Stomach (tissue), 4 donors: Measurements from ENCODE around the gene ERVFRD-1.
A peak's percentile ranks its signal among the peaks of the same experiment; 100 is the strongest.

Experiments
- EP300 ChIP-seq: sonication (generic); formaldehyde crosslinking; IDR thresholded peaks from one replicate; pipeline ENCODE4 v1.6.1; 2017; ENCODE audit warnings: antibody characterized with exemption
- POLR2A ChIP-seq, 4 donors: fragments of 450-650 bp; IDR thresholded peaks; one replicate each; pipeline ENCODE4 v1.6.1; 2016; ENCODE audit warnings: antibody characterized with exemption in 4 of 4, control low read depth in 2 of 4, mild to moderate bottlenecking in 1 of 4, moderate library complexity in 1 of 4
- POLR2AphosphoS5 ChIP-seq, 3 donors: sonication (generic); formaldehyde crosslinking; IDR thresholded peaks; one replicate each; pipeline ENCODE4 v1.6.1; 2016; ENCODE audit warnings: antibody characterized with exemption in 3 of 3
- TF ChIP-seq, protein P1 (sequence below), 7 experiments: fragments of 450-650 bp in 4 of 7; fragments of 200-600 bp in 3 of 7; sonication (generic) in 3 of 7; IDR thresholded peaks; one replicate each; pipeline ENCODE4 v1.5.1; 2016 to 2019; ENCODE audit warnings: antibody characterized with exemption in 7 of 7, control low read depth in 2 of 7, mild to moderate bottlenecking in 1 of 7

DNA sequence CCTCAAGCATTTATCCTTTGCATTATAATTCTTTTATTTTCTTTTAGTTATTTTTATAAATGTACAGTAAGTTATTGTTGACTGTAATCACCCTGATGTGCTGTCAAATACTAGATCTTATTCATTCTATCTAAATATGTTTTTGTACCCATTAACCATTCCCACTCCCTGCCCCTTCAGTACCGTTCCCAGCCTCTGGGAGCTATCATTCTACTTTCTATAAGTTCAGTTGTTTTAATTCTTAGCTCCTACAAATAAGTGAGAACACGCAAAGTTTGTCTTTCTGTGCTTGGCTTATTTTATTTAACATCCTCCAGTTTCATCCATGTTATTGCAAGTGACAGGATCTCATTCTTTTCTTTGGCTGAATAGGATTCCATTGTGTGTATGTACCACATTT, 12.5 kb upstream of the ERVFRD-1 start:
- TF ChIP-seq, protein P1, sequence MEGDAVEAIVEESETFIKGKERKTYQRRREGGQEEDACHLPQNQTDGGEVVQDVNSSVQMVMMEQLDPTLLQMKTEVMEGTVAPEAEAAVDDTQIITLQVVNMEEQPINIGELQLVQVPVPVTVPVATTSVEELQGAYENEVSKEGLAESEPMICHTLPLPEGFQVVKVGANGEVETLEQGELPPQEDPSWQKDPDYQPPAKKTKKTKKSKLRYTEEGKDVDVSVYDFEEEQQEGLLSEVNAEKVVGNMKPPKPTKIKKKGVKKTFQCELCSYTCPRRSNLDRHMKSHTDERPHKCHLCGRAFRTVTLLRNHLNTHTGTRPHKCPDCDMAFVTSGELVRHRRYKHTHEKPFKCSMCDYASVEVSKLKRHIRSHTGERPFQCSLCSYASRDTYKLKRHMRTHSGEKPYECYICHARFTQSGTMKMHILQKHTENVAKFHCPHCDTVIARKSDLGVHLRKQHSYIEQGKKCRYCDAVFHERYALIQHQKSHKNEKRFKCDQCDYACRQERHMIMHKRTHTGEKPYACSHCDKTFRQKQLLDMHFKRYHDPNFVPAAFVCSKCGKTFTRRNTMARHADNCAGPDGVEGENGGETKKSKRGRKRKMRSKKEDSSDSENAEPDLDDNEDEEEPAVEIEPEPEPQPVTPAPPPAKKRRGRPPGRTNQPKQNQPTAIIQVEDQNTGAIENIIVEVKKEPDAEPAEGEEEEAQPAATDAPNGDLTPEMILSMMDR (IDR thresholded peaks at IDR 0.05) = peak in 1 of 7 experiments; percentile 4
- TF ChIP-seq POLR2A (IDR thresholded peaks at IDR 0.05) (no peak), EP300 (no peak), POLR2AphosphoS5 (IDR thresholded peaks at IDR 0.05) (no peak)
